Ovary (tissue), 3 donors: ENCODE measurements around the gene NSF.

Experiments
- CTCF ChIP-seq, 3 donors: fragments of 450-650 bp in 2 of 3; fragments of 200-600 bp in 1 of 3; IDR thresholded peaks; one replicate each; pipeline versions ENCODE4 v1.5.1 to v1.8.0; 2016 to 2022; ENCODE audit warnings: antibody characterized with exemption in 3 of 3, mild to moderate bottlenecking in 1 of 3
- POLR2A ChIP-seq: fragments of 450-650 bp; IDR thresholded peaks from one replicate; pipeline ENCODE4 v1.6.1; 2017; ENCODE audit warnings: antibody characterized with exemption, mild to moderate bottlenecking, moderate library complexity
- donor health status: DM: no; HTN: no; CAD: no.

- TF ChIP-seq CTCF (IDR thresholded peaks at IDR 0.05) (no peak), POLR2A (no peak)
Measured at GRCh38 chr17:46738544-46738943, 148.1 kb downstream of the NSF start.
